K562 (cell line): ENCODE data around the gene MBD4. TPM values are rescaled to one million over a fixed set of nuclear protein-coding genes. Genes with fewer than 3 reads are reported as not detected.

ENCODE experiments used
- BRD9 ChIP-seq: fragments of 450-650 bp; IDR thresholded peaks from 2 replicates; pipeline ENCODE4 v1.6.1; 2018; ENCODE audit warnings: low read depth; ENCODE audit not compliant: partially characterized antibody
- CEBPG ChIP-seq, 3 experiments: fragments of 200-800 bp in 1 of 3; sonication (Bioruptor generic) in 1 of 3; sonication (generic) in 1 of 3; formaldehyde crosslinking in 1 of 3; IDR thresholded peaks in 2 of 3; conservative IDR thresholded peaks in 1 of 3; 2 replicates each; pipeline versions ENCODE4 v1.6.1 to v1.8.0; 2016 to 2022; ENCODE audit warnings: missing compliant biosample characterization in 2 of 3, missing genetic modification characterization in 2 of 3, mild to moderate bottlenecking in 1 of 3, missing genetic modification reagents in 1 of 3
- EHMT2 ChIP-seq: fragments of 450-650 bp; IDR thresholded peaks from 2 replicates; pipeline ENCODE4 v1.6.1; 2018; ENCODE audit warnings: antibody characterized with exemption
- FOXK2 ChIP-seq, 2 experiments: fragments of 450-650 bp; IDR thresholded peaks in 1 of 2; conservative IDR thresholded peaks in 1 of 2; 2 replicates each; pipeline ENCODE4 v1.6.1; 2016; ENCODE audit warnings: low read depth in 2 of 2, mild to moderate bottlenecking in 1 of 2
- KHSRP ChIP-seq: fragments of 450-650 bp; IDR thresholded peaks from 2 replicates; pipeline ENCODE4 v1.6.1; 2017
- PHF21A ChIP-seq: fragments of 450-650 bp; IDR thresholded peaks from 2 replicates; pipeline ENCODE4 v1.6.1; 2017; ENCODE audit warnings: low read depth, borderline replicate concordance
- POLR2AphosphoS2 ChIP-seq: IDR thresholded peaks from 2 replicates; pipeline ENCODE4 v1.6.1; 2012; ENCODE audit warnings: low read length, improper control_type of control experiment
- PRPF4 ChIP-seq: fragments of 200-400 bp; formaldehyde crosslinking; IDR thresholded peaks from one replicate; pipeline ENCODE4 v1.6.1; 2017; ENCODE audit warnings: low read length, low read depth, mild to moderate bottlenecking; ENCODE audit not compliant: insufficient read depth, poor library complexity, severe bottlenecking
- SIRT6 ChIP-seq: IDR thresholded peaks from one replicate; pipeline ENCODE4 v1.6.1; 2012; ENCODE audit warnings: low read depth, mild to moderate bottlenecking, control low read depth, inconsistent platforms, low read length, moderate library complexity
- TARDBP ChIP-seq: fragments of 450-650 bp; IDR thresholded peaks from 2 replicates; pipeline ENCODE4 v1.6.1; 2016
- TFAM ChIP-seq: fragments of 250-450 bp; sonication (Bioruptor Pico); conservative IDR thresholded peaks from 2 replicates; pipeline ENCODE4 v1.5.0; 2021; ENCODE audit warnings: mild to moderate bottlenecking, moderate library complexity
- ZFP30 ChIP-seq: fragments of 250-450 bp; sonication (Bioruptor Pico); IDR thresholded peaks from 2 replicates; pipeline ENCODE4 v1.8.0; 2022; ENCODE audit warnings: moderate library complexity, mild to moderate bottlenecking, inconsistent platforms, borderline replicate concordance
- ZNF408 ChIP-seq: fragments of 250-450 bp; sonication (Bioruptor Pico); IDR thresholded peaks from 2 replicates; pipeline ENCODE4 v1.4.0; 2020; ENCODE audit warnings: low read depth, mild to moderate bottlenecking, moderate library complexity
- polyA plus RNA-seq, 8 experiments: library from polyadenylated mRNA; depleted of rRNA in 4 of 8; stranded (reverse) in 5 of 8; unstranded in 3 of 8; fragments of >200 nt; fragmentation: Nextera tagmentation in 2 of 8; fragmentation: Illumina TruSeq in 1 of 8; extraction: Ambion mirVana in 2 of 8; extraction: Trizol in 1 of 8; gene quantifications; 2 replicates each; pipeline versions ENCODE4 v1.2.1 to v1.2.3, GENCODE V29; 2011 to 2014; ENCODE audit warnings: inconsistent platforms in 1 of 8, missing spikeins in 1 of 8
- total RNA-seq, 7 experiments: library from RNA; depleted of rRNA in 6 of 7; stranded (reverse); fragments of >200 nt in 6 of 7; fragmentation: Illumina TruSeq in 2 of 7; extraction: Trizol in 2 of 7; gene quantifications; 2 replicates each; pipeline versions ENCODE4 v1.2.1 to v1.2.3, GENCODE V29; 2011 to 2021; ENCODE audit warnings: low replicate concordance in 1 of 7
- TF ChIP-seq, protein P1 (sequence below): fragments of 250-450 bp; sonication (Bioruptor Pico); IDR thresholded peaks from 2 replicates; pipeline ENCODE4 v1.5.0; 2021; ENCODE audit warnings: mild to moderate bottlenecking, borderline replicate concordance
- TF ChIP-seq, protein P2 (sequence below), 3 experiments: fragments of 200-800 bp in 1 of 3; sonication (Bioruptor generic) in 1 of 3; sonication (generic) in 1 of 3; formaldehyde crosslinking in 1 of 3; IDR thresholded peaks; 2 replicates each; pipeline versions ENCODE4 v1.6.1 to v1.8.0; 2016 to 2022; ENCODE audit warnings: mild to moderate bottlenecking in 2 of 3, missing compliant biosample characterization in 2 of 3, missing genetic modification characterization in 2 of 3, missing genetic modification reagents in 1 of 3
- TF ChIP-seq, protein P3 (sequence below), 2 experiments: fragments of 450-650 bp; IDR thresholded peaks; 2 replicates each; pipeline ENCODE4 v1.6.1; 2016
- TF ChIP-seq, protein P4 (sequence below): fragments of 450-650 bp; IDR thresholded peaks from 2 replicates; pipeline ENCODE4 v1.7.1; 2018; ENCODE audit warnings: mild to moderate bottlenecking, low read depth; ENCODE audit not compliant: partially characterized antibody

The MBD4 gene
- total and polyA plus RNA-seq, 9 of the 15 experiments (the other 6 are each of a cell fraction or from before 2014, with no cell fraction given): 13.3 to 63.9 (median 39.0) TPM

DNA sequence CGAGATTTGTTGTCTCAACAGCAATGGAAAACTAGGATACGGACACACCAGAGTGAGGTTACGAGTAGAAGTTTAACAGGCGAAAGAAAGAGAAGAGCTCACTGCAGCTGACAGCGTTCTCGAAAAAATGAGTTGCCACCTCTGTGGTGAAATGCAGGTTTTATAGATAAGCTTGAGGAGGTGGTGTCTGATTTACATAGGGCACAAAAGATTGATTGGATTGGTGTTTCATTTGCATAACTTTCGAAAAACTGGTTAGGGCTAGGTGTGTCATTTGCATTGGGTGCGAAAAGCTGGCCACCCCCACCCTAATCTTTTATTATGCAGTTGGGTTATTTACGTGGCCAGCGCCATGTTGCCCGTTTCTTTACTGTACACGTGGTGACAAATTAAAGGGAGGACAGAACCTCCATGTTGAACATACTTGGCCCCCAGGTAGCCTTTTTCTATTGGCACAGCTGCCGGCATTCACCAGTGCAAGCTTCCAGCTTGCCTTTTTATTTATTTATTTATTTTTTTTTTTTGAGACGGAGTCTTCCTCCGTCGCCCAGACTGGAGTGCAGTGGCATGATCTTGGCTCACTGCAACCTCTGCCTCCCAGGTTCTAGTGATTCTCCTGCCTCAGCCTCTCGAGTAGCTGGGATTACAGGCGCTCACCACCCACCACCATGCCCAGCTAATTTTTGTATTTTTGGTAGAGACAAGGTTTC lies 8.6 kb upstream of the MBD4 start (continued):
- TF ChIP-seq, protein P1, sequence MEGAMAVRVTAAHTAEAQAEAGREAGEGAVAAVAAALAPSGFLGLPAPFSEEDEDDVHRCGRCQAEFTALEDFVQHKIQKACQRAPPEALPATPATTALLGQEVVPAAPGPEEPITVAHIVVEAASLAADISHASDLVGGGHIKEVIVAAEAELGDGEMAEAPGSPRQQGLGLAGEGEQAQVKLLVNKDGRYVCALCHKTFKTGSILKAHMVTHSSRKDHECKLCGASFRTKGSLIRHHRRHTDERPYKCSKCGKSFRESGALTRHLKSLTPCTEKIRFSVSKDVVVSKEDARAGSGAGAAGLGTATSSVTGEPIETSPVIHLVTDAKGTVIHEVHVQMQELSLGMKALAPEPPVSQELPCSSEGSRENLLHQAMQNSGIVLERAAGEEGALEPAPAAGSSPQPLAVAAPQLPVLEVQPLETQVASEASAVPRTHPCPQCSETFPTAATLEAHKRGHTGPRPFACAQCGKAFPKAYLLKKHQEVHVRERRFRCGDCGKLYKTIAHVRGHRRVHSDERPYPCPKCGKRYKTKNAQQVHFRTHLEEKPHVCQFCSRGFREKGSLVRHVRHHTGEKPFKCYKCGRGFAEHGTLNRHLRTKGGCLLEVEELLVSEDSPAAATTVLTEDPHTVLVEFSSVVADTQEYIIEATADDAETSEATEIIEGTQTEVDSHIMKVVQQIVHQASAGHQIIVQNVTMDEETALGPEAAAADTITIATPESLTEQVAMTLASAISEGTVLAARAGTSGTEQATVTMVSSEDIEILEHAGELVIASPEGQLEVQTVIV (CRISPR knock-in tag): no peak
- TF ChIP-seq, protein P2, sequence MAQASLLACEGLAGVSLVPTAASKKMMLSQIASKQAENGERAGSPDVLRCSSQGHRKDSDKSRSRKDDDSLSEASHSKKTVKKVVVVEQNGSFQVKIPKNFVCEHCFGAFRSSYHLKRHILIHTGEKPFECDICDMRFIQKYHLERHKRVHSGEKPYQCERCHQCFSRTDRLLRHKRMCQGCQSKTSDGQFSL (CRISPR knock-in tag; IDR thresholded peaks at IDR 0.05): no peak
- TF ChIP-seq, protein P2 (tag; IDR thresholded peaks at IDR 0.05): no peak; a peak in 1 of 4 replicates
- TF ChIP-seq, protein P3, sequence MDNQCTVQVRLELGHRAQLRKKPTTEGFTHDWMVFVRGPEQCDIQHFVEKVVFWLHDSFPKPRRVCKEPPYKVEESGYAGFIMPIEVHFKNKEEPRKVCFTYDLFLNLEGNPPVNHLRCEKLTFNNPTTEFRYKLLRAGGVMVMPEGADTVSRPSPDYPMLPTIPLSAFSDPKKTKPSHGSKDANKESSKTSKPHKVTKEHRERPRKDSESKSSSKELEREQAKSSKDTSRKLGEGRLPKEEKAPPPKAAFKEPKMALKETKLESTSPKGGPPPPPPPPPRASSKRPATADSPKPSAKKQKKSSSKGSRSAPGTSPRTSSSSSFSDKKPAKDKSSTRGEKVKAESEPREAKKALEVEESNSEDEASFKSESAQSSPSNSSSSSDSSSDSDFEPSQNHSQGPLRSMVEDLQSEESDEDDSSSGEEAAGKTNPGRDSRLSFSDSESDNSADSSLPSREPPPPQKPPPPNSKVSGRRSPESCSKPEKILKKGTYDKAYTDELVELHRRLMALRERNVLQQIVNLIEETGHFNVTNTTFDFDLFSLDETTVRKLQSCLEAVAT (IDR thresholded peaks at IDR 0.05): peak; percentile 77 to 84; a peak in 3 of 4 replicates
- TF ChIP-seq ZFP30 (CRISPR knock-in tag): no peak
- no peak for TF ChIP-seq KHSRP
- no peak for TF ChIP-seq TFAM (CRISPR knock-in tag)
- TF ChIP-seq PRPF4: no peak
- TF ChIP-seq TARDBP: no peak
- no peak for TF ChIP-seq EHMT2
- TF ChIP-seq BRD9: peak; percentile 62
- TF ChIP-seq PHF21A: no peak
- TF ChIP-seq POLR2AphosphoS2: peak; percentile 85; the same call in 1 of the 2 replicates
- TF ChIP-seq FOXK2 (conservative IDR thresholded peaks at IDR 0.05 in 1 of 2, IDR thresholded peaks at IDR 0.05 in 1 of 2; ENCODE audit: low read depth in 2 of 2): peak; percentile 89 to 93
- no peak for TF ChIP-seq CEBPG (CRISPR knock-in tag; IDR thresholded peaks at IDR 0.05)
- TF ChIP-seq CEBPG (tag; conservative IDR thresholded peaks at IDR 0.05 in 1 of 2, IDR thresholded peaks at IDR 0.05 in 1 of 2): no peak
- no peak for TF ChIP-seq ZNF408 (CRISPR knock-in tag)
- TF ChIP-seq, protein P4, sequence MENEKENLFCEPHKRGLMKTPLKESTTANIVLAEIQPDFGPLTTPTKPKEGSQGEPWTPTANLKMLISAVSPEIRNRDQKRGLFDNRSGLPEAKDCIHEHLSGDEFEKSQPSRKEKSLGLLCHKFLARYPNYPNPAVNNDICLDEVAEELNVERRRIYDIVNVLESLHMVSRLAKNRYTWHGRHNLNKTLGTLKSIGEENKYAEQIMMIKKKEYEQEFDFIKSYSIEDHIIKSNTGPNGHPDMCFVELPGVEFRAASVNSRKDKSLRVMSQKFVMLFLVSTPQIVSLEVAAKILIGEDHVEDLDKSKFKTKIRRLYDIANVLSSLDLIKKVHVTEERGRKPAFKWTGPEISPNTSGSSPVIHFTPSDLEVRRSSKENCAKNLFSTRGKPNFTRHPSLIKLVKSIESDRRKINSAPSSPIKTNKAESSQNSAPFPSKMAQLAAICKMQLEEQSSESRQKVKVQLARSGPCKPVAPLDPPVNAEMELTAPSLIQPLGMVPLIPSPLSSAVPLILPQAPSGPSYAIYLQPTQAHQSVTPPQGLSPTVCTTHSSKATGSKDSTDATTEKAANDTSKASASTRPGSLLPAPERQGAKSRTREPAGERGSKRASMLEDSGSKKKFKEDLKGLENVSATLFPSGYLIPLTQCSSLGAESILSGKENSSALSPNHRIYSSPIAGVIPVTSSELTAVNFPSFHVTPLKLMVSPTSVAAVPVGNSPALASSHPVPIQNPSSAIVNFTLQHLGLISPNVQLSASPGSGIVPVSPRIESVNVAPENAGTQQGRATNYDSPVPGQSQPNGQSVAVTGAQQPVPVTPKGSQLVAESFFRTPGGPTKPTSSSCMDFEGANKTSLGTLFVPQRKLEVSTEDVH: peak; percentile 21
- TF ChIP-seq SIRT6: no peak
